Loucy (cell line): ENCODE results near the gene CCDC146.

Experiments
- H2AFZ ChIP-seq: fragments of 200-600 bp; sonication (generic); 2 replicates; pipeline ENCODE4 v1.6.0; 2016; ENCODE audit warnings: antibody characterized with exemption, mild to moderate bottlenecking, low read length, moderate library complexity
- H3F3A ChIP-seq: fragments of 200-600 bp; 2 replicates; pipeline ENCODE4 v1.6.0; 2016; ENCODE audit warnings: antibody characterized with exemption, low read depth, mild to moderate bottlenecking
- H3K27me3 ChIP-seq: fragments of 200-600 bp; sonication (generic); 2 replicates; pipeline ENCODE4 v1.6.1; 2014; ENCODE audit warnings: low read length, mild to moderate bottlenecking; ENCODE audit not compliant: insufficient read depth, poor library complexity, severe bottlenecking
- H3K36me3 ChIP-seq: fragments of 200-600 bp; sonication (generic); 2 replicates; pipeline ENCODE4 v1.6.1; 2016; ENCODE audit warnings: low read length; ENCODE audit not compliant: insufficient read depth
- H3K4me1 ChIP-seq: fragments of 200-600 bp; sonication (generic); 2 replicates; pipeline ENCODE4 v1.5.1; 2014; ENCODE audit warnings: low read length, mild to moderate bottlenecking; ENCODE audit not compliant: insufficient read depth, poor library complexity, severe bottlenecking
- H3K4me2 ChIP-seq: fragments of 200-600 bp; sonication (generic); 2 replicates; pipeline ENCODE4 v1.6.0; 2014; ENCODE audit warnings: antibody characterized with exemption, low read length, low read depth, mild to moderate bottlenecking; ENCODE audit not compliant: poor library complexity, severe bottlenecking
- H3K4me3 ChIP-seq: fragments of 200-600 bp; sonication (generic); 2 replicates; pipeline ENCODE4 v1.5.1; 2014; ENCODE audit warnings: low read length, mild to moderate bottlenecking, mixed read lengths; ENCODE audit not compliant: poor library complexity, severe bottlenecking
- H3K79me2 ChIP-seq: fragments of 200-600 bp; sonication (generic); 2 replicates; pipeline ENCODE4 v1.6.1; 2014; ENCODE audit warnings: low read length; ENCODE audit not compliant: insufficient read depth
- H3K9ac ChIP-seq: fragments of 200-600 bp; sonication (generic); 2 replicates; pipeline ENCODE4 v1.6.0; 2014; ENCODE audit warnings: mild to moderate bottlenecking, low read depth, low read length, moderate library complexity; ENCODE audit not compliant: poor library complexity, severe bottlenecking
- H3K9me2 ChIP-seq: fragments of 200-600 bp; sonication (generic); replicated peaks from 2 replicates; pipeline ENCODE4 v1.6.1; 2016; ENCODE audit warnings: low read depth, low read length, mixed read lengths
- H3K9me3 ChIP-seq: fragments of 200-600 bp; sonication (generic); 2 replicates; pipeline ENCODE4 v1.6.1; 2014; ENCODE audit warnings: mild to moderate bottlenecking, antibody characterized with exemption, low read length, low read depth; ENCODE audit not compliant: insufficient read depth
- H4K20me1 ChIP-seq: fragments of 200-600 bp; sonication (generic); 2 replicates; pipeline ENCODE4 v1.6.0; 2014; ENCODE audit warnings: antibody characterized with exemption, low read length, mild to moderate bottlenecking; ENCODE audit not compliant: insufficient read depth, poor library complexity, severe bottlenecking
- CTCF ChIP-seq: fragments of 200-600 bp; sonication (generic); conservative IDR thresholded peaks from 2 replicates; pipeline ENCODE4 v1.5.1; 2014; ENCODE audit warnings: mild to moderate bottlenecking, antibody characterized with exemption, low read length
- EZH2phosphoT487 ChIP-seq: fragments of 200-600 bp; IDR thresholded peaks from 2 replicates; pipeline ENCODE4 v1.6.1; 2018; ENCODE audit warnings: antibody characterized with exemption, mild to moderate bottlenecking, moderate library complexity, borderline replicate concordance

CCDC146 gene

GRCh38 chr7:77265666-77266065 is 143.3 kb downstream of the CCDC146 start:
- Histone ChIP-seq H3K9me3 (no peaks in the 10 kb centered on the region), H3K36me3 (no peaks in the 10 kb centered on the region), H3K4me1 (no peaks in the 10 kb centered on the region), H3K79me2 (no peaks in the 10 kb centered on the region), H2AFZ (no peak overlapping the region), H3K4me2 (no peak overlapping the region), H3K4me3 (no peak overlapping the region), H3K9ac (no peak overlapping the region), H3K27me3 (no peaks in the 10 kb centered on the region), H3F3A (no peaks in the 10 kb centered on the region), H4K20me1 (no peaks in the 10 kb centered on the region), H3K9me2 (no peaks in the 10 kb centered on the region)
- TF ChIP-seq CTCF (no peak), EZH2phosphoT487 (no peak)

- H2AFZ ChIP-seq: no peak overlapping the region
- no peaks in the 10 kb centered on the region for H3K27me3 ChIP-seq
- no peak overlapping the region for H3K4me3 ChIP-seq
- no peaks in the 10 kb centered on the region for H3F3A ChIP-seq
- H3K9me2 ChIP-seq: no peaks in the 10 kb centered on the region
- H3K9me3 ChIP-seq: no peaks in the 10 kb centered on the region
- H3K4me2 ChIP-seq: no peak overlapping the region
- H3K9ac ChIP-seq: no peak overlapping the region
- TF ChIP-seq CTCF (no peak), EZH2phosphoT487 (no peak)
- no peaks in the 10 kb centered on the region for H4K20me1 ChIP-seq
- no peaks in the 10 kb centered on the region for H3K36me3 ChIP-seq
- H3K79me2 ChIP-seq: no peaks in the 10 kb centered on the region
- H3K4me1 ChIP-seq: no peaks in the 10 kb centered on the region
Observed at GRCh38 chr7:77266291-77266794, 143.9 kb downstream of the CCDC146 start.

- Histone ChIP-seq H2AFZ (no peak overlapping the region), H3K9me2 (no peaks in the 10 kb centered on the region), H3K4me1 (no peaks in the 10 kb centered on the region), H4K20me1 (no peaks in the 10 kb centered on the region), H3K36me3 (no peaks in the 10 kb centered on the region), H3K9me3 (no peaks in the 10 kb centered on the region), H3K4me3 (no peak overlapping the region), H3F3A (no peaks in the 10 kb centered on the region), H3K79me2 (no peaks in the 10 kb centered on the region), H3K9ac (no peak overlapping the region), H3K4me2 (no peak overlapping the region), H3K27me3 (no peaks in the 10 kb centered on the region)
- TF ChIP-seq EZH2phosphoT487 (no peak), CTCF (no peak)
Observed at GRCh38 chr7:77269360-77270093, 147.1 kb downstream of the CCDC146 start.
